ENCODE results near the gene FOXC1. TPM values are rescaled to one million over a fixed set of nuclear protein-coding genes. Genes with fewer than 3 reads are reported as not detected.

The FOXC1 gene
- polyA plus RNA-seq, 1 donor from 2014 or later = 0.09 TPM

DNA sequence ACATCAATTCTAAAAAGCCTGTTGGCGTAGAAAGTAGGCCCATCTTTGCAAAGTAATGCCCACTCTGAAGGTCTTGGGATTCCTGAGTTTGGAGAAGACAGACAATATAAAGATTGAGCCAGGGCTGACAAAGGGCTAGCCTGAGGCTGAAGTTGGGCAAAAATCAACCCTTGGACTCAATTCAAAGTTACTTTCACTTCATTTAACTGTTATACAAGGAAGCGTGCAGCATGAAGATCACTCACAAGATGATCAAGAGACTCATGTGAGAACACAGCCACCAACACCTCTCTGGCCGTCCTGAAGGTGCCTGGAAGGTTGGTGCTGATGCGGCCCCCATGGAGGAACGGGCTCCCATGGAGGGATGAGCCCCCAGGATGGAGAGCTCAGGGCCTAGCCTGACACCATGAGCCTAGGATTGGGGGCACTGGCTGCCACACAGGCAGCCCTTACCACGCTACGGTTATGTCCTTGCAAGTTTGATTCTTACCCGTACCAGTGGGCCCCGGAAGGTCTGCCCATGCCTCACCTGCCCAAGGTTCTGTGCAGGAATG lies 26.6 kb downstream of the FOXC1 start:
- Histone ChIP-seq H3K36me3 (ENCODE audit: insufficient read depth, low read length) (no peaks in the 10 kb centered on the region), H3K27ac (ENCODE audit: low read length) (no peak overlapping the region), H4K20me1 (ENCODE audit: insufficient read depth) (no peaks in the 10 kb centered on the region), H3K79me2 (replicated peaks; ENCODE audit: insufficient read depth, low read length) (no peaks in the 10 kb centered on the region), H3F3A (ENCODE audit: insufficient read depth, low read length, poor library complexity, severe bottlenecking) (no peaks in the 10 kb centered on the region), H3K4me3 (ENCODE audit: low read length) (no peak overlapping the region), H3K9ac (ENCODE audit: low read length) (no peak overlapping the region), H3K9me3 (ENCODE audit: low read length) (no peaks in the 10 kb centered on the region), H3K4me2 (ENCODE audit: low read length) (no peak overlapping the region), H2AFZ (ENCODE audit: low read depth, low read length) (no peak overlapping the region), H3K27me3 (ENCODE audit: insufficient read depth, low read depth, low read length) (no peaks in the 10 kb centered on the region), H3K9me2 (ENCODE audit: insufficient read depth, low read length) (no peaks in the 10 kb centered on the region)
- TF ChIP-seq TAF1 (IDR thresholded peaks at IDR 0.05; ENCODE audit: low read depth) (no peak), EP300 (conservative IDR thresholded peaks at IDR 0.05; ENCODE audit: poor library complexity, severe bottlenecking) (no peak), EZH2 (IDR thresholded peaks at IDR 0.05; ENCODE audit: borderline replicate concordance, insufficient read depth, low read length, poor library complexity, severe bottlenecking) (no peak), SMC3 (conservative IDR thresholded peaks at IDR 0.05; ENCODE audit: poor library complexity) (no peak), RAD21 (conservative IDR thresholded peaks at IDR 0.05) (no peak), MXI1 (conservative IDR thresholded peaks at IDR 0.05; ENCODE audit: poor library complexity, severe bottlenecking) (no peak), POLR2AphosphoS5 (IDR thresholded peaks at IDR 0.05) (no peak)
- TF ChIP-seq, protein P1, sequence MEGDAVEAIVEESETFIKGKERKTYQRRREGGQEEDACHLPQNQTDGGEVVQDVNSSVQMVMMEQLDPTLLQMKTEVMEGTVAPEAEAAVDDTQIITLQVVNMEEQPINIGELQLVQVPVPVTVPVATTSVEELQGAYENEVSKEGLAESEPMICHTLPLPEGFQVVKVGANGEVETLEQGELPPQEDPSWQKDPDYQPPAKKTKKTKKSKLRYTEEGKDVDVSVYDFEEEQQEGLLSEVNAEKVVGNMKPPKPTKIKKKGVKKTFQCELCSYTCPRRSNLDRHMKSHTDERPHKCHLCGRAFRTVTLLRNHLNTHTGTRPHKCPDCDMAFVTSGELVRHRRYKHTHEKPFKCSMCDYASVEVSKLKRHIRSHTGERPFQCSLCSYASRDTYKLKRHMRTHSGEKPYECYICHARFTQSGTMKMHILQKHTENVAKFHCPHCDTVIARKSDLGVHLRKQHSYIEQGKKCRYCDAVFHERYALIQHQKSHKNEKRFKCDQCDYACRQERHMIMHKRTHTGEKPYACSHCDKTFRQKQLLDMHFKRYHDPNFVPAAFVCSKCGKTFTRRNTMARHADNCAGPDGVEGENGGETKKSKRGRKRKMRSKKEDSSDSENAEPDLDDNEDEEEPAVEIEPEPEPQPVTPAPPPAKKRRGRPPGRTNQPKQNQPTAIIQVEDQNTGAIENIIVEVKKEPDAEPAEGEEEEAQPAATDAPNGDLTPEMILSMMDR (IDR thresholded peaks at IDR 0.05; ENCODE audit: poor library complexity, severe bottlenecking) = no peak
- TF ChIP-seq, protein P2, sequence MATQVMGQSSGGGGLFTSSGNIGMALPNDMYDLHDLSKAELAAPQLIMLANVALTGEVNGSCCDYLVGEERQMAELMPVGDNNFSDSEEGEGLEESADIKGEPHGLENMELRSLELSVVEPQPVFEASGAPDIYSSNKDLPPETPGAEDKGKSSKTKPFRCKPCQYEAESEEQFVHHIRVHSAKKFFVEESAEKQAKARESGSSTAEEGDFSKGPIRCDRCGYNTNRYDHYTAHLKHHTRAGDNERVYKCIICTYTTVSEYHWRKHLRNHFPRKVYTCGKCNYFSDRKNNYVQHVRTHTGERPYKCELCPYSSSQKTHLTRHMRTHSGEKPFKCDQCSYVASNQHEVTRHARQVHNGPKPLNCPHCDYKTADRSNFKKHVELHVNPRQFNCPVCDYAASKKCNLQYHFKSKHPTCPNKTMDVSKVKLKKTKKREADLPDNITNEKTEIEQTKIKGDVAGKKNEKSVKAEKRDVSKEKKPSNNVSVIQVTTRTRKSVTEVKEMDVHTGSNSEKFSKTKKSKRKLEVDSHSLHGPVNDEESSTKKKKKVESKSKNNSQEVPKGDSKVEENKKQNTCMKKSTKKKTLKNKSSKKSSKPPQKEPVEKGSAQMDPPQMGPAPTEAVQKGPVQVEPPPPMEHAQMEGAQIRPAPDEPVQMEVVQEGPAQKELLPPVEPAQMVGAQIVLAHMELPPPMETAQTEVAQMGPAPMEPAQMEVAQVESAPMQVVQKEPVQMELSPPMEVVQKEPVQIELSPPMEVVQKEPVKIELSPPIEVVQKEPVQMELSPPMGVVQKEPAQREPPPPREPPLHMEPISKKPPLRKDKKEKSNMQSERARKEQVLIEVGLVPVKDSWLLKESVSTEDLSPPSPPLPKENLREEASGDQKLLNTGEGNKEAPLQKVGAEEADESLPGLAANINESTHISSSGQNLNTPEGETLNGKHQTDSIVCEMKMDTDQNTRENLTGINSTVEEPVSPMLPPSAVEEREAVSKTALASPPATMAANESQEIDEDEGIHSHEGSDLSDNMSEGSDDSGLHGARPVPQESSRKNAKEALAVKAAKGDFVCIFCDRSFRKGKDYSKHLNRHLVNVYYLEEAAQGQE (IDR thresholded peaks at IDR 0.05; ENCODE audit: borderline replicate concordance) = no peak

DNA sequence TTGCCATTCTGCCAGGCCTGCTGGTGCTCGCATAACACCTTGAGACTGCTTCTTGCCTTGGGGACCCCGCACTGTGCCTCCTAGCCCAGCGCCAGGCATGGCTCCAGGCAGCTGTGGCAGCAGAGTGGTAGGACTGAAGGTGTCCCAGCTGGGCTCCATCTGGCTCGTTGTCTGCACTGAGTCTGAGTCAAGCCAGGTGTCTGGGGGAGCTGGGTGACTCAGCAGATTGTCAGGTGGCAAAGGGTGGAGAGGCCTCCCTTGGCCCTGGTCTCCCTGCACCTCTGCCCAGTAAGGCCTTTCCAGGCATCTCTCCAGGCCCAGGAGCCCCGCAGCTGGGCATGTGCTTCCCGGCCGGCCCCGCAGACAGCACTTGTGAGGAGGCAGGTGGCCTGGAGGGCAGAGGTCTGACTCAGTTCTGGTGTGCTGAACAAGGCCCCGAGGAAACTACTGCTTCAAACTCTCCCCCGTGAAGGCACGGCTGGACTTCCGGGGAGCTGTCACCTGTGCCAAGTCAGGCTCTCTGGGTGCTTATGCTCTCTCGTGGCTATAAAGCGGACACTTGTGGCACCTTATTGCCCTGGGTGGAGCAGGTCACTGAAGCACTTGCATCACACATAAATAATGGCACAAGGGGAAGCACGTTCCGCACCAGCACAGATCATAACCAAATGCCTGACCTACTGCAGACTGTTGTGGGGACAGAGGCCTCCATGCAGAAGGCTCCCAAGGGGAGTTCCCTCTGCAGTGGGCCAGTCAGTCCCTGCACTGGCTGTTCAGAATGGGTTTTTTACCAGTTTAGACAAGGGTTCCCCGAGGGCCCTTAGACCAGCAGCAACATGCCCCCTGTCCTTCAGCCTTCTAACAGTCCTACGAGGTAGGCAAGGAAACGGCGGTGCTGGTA lies 27.5 kb downstream of the FOXC1 start:
- no peak overlapping the region for H3K4me2 ChIP-seq (ENCODE audit: low read length)
- no peaks in the 10 kb centered on the region for H3K36me3 ChIP-seq (ENCODE audit: insufficient read depth, low read length)
- no peak overlapping the region for H3K9ac ChIP-seq (ENCODE audit: low read length)
- no peaks in the 10 kb centered on the region for H3K9me3 ChIP-seq (ENCODE audit: low read length)
- TF ChIP-seq MXI1 (conservative IDR thresholded peaks at IDR 0.05; ENCODE audit: poor library complexity, severe bottlenecking) (no peak), TAF1 (IDR thresholded peaks at IDR 0.05; ENCODE audit: low read depth) (no peak), EZH2 (IDR thresholded peaks at IDR 0.05; ENCODE audit: borderline replicate concordance, insufficient read depth, low read length, poor library complexity, severe bottlenecking) (no peak)
- no peaks in the 10 kb centered on the region for H4K20me1 ChIP-seq (ENCODE audit: insufficient read depth)
- H3K27ac ChIP-seq (ENCODE audit: low read length) = no peak overlapping the region
- no peaks in the 10 kb centered on the region for H3K9me2 ChIP-seq (ENCODE audit: insufficient read depth, low read length)
- no peak overlapping the region for H2AFZ ChIP-seq (ENCODE audit: low read depth, low read length)
- H3K27me3 ChIP-seq (ENCODE audit: insufficient read depth, low read depth, low read length) = no peaks in the 10 kb centered on the region
- H3K79me2 ChIP-seq (replicated peaks; ENCODE audit: insufficient read depth, low read length) = no peaks in the 10 kb centered on the region
- H3K4me3 ChIP-seq (ENCODE audit: low read length) = no peak overlapping the region
- H3F3A ChIP-seq (ENCODE audit: insufficient read depth, low read length, poor library complexity, severe bottlenecking) = no peaks in the 10 kb centered on the region

All from neural cell (in vitro differentiated cells).